GM19463 (cell line): ENCODE results near the gene HGS.
"Not testable (repeated sequence)": the region's sequence is repeated elsewhere in the genome, so short reads cannot be mapped to it uniquely, and the experiment has no call there.

Experiments used
- ATAC-seq: cut with Tn5 transposase; IDR thresholded peaks from one replicate; pipeline ENCODE4 v1.9.1; 2021; ENCODE audit warnings: mild to moderate bottlenecking, moderate library complexity; ENCODE audit not compliant: unreplicated experiment

Gene HGS

GRCh38 chr17:81717049-81717765, 33.4 kb downstream of the HGS start:
- no peak for ATAC-seq

GRCh38 chr17:81717766-81718089, 33.9 kb downstream of the HGS start:
- ATAC-seq = no peak

GRCh38 chr17:81719410-81720266, 35.8 kb downstream of the HGS start:
- ATAC-seq = no peak

GRCh38 chr17:81720267-81721071, 36.7 kb downstream of the HGS start:
- ATAC-seq = no peak

GRCh38 chr17:81722184-81723120, 38.6 kb downstream of the HGS start:
- no peak for ATAC-seq

- no peak for ATAC-seq
Observed at GRCh38 chr17:81723651-81724209, 39.9 kb downstream of the HGS start.

- no peak for ATAC-seq
Observed at GRCh38 chr17:81725439-81725838, 41.6 kb downstream of the HGS start.

GRCh38 chr17:81726004-81726403, 42.2 kb downstream of the HGS start:
- ATAC-seq = no peak

GRCh38 chr17:81727324-81728031, 43.7 kb downstream of the HGS start:
- ATAC-seq = no peak

GRCh38 chr17:81733507-81734404, 49.9 kb downstream of the HGS start:
- ATAC-seq = no peak

- ATAC-seq = no peak
Observed at GRCh38 chr17:81734405-81735263, 50.8 kb downstream of the HGS start.

GRCh38 chr17:81735264-81736102, 51.7 kb downstream of the HGS start:
- no peak for ATAC-seq

GRCh38 chr17:81737947-81738800, 54.4 kb downstream of the HGS start:
- ATAC-seq = no peak

- ATAC-seq = no peak
Observed at GRCh38 chr17:81738801-81739393, 55.1 kb downstream of the HGS start.

GRCh38 chr17:81739593-81739992, 55.8 kb downstream of the HGS start:
- not testable (repeated sequence) for ATAC-seq
